WTC11 (cell line): ENCODE data around the gene STK32B.

Experiments used
- JUN ChIP-seq: sonication (generic); formaldehyde crosslinking; IDR thresholded peaks from 2 replicates; pipeline ENCODE4 v1.8.0; 2023; ENCODE audit warnings: mild to moderate bottlenecking, missing genetic modification reagents
- NR1H2 ChIP-seq: sonication (generic); formaldehyde crosslinking; IDR thresholded peaks from 2 replicates; pipeline ENCODE4 v1.9.0; 2021; ENCODE audit warnings: mild to moderate bottlenecking, moderate library complexity, missing genetic modification reagents
- TEAD4 ChIP-seq: sonication (generic); formaldehyde crosslinking; IDR thresholded peaks from 2 replicates; pipeline ENCODE4 v1.8.0; 2022; ENCODE audit warnings: mild to moderate bottlenecking, missing genetic modification reagents
- ZNF423 ChIP-seq: fragments of 250-450 bp; sonication (Bioruptor Pico); IDR thresholded peaks from 2 replicates; pipeline ENCODE4 v2.1.2; 2022; ENCODE audit warnings: mild to moderate bottlenecking, moderate library complexity
- ZNF671 ChIP-seq: fragments of 250-450 bp; sonication (Bioruptor Pico); IDR thresholded peaks from 2 replicates; pipeline ENCODE4 v1.8.0; 2021; ENCODE audit warnings: mild to moderate bottlenecking
- TF ChIP-seq, protein P1 (sequence below): sonication (generic); formaldehyde crosslinking; IDR thresholded peaks from 2 replicates; pipeline ENCODE4 v1.8.1; 2023; ENCODE audit warnings: mild to moderate bottlenecking, missing genetic modification reagents
- TF ChIP-seq, protein P2 (sequence below): sonication (generic); formaldehyde crosslinking; conservative IDR thresholded peaks from 2 replicates; pipeline ENCODE4 v1.8.1; 2022; ENCODE audit warnings: mild to moderate bottlenecking, missing genetic modification reagents

DNA sequence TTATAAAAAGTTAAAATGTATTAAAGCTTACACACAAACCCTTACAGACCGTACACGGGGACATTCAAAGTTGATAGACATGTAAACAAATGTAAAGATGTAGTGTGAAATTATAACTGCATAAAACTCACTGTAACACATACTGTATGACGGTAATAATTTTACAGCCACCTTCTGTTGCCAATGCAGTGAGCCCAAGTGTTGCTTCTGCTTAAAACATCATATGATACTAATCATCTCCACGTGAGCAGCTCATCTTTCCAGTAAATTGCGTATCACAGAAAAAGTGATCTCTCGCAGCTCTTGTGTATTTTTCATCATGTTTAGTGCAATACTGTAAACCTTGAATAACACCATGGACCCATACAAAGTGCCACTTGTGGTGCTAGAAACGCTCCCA is 233.2 kb downstream of the STK32B start:
- TF ChIP-seq ZNF423 (CRISPR knock-in tag) (no peak), JUN (no peak), ZNF671 (CRISPR knock-in tag) (no peak), TEAD4 (no peak), NR1H2 (CRISPR knock-in tag) (no peak)
- TF ChIP-seq, protein P1, sequence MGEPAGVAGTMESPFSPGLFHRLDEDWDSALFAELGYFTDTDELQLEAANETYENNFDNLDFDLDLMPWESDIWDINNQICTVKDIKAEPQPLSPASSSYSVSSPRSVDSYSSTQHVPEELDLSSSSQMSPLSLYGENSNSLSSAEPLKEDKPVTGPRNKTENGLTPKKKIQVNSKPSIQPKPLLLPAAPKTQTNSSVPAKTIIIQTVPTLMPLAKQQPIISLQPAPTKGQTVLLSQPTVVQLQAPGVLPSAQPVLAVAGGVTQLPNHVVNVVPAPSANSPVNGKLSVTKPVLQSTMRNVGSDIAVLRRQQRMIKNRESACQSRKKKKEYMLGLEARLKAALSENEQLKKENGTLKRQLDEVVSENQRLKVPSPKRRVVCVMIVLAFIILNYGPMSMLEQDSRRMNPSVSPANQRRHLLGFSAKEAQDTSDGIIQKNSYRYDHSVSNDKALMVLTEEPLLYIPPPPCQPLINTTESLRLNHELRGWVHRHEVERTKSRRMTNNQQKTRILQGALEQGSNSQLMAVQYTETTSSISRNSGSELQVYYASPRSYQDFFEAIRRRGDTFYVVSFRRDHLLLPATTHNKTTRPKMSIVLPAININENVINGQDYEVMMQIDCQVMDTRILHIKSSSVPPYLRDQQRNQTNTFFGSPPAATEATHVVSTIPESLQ, result no peak
- TF ChIP-seq, protein P2, sequence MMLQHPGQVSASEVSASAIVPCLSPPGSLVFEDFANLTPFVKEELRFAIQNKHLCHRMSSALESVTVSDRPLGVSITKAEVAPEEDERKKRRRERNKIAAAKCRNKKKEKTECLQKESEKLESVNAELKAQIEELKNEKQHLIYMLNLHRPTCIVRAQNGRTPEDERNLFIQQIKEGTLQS (CRISPR knock-in tag), result no peak
